K562 (cell line): Measurements from ENCODE around the gene PON2. TPM values are rescaled to one million over a fixed set of nuclear protein-coding genes. Genes with fewer than 3 reads are reported as not detected.

ENCODE experiments used
- ARID2 ChIP-seq: fragments of 450-650 bp; IDR thresholded peaks from 2 replicates; pipeline ENCODE4 v1.6.1; 2017; ENCODE audit warnings: antibody characterized with exemption, mild to moderate bottlenecking
- BHLHE40 ChIP-seq: IDR thresholded peaks from 2 replicates; pipeline ENCODE4 v1.6.1; 2011; ENCODE audit warnings: low read length, improper control_type of control experiment
- CBFB ChIP-seq: sonication (generic); formaldehyde crosslinking; IDR thresholded peaks from 2 replicates; pipeline ENCODE4 v1.4.0; 2020; ENCODE audit warnings: mild to moderate bottlenecking, missing genetic modification reagents
- CC2D1A ChIP-seq: fragments of 450-650 bp; IDR thresholded peaks from 2 replicates; pipeline ENCODE4 v1.6.1; 2017; ENCODE audit warnings: mild to moderate bottlenecking
- CHCHD3 ChIP-seq: fragments of 250-450 bp; sonication (Bioruptor Pico); IDR thresholded peaks from 2 replicates; pipeline ENCODE4 v2.1.2; 2022; ENCODE audit warnings: mild to moderate bottlenecking
- DACH1 ChIP-seq: fragments of 450-650 bp; IDR thresholded peaks from 2 replicates; pipeline ENCODE4 v1.6.1; 2018; ENCODE audit not compliant: partially characterized antibody
- ELF1 ChIP-seq: fragments of 200-800 bp; sonication (Bioruptor generic); IDR thresholded peaks from 2 replicates; pipeline ENCODE4 v1.6.1; 2016; ENCODE audit warnings: missing genetic modification characterization, missing compliant biosample characterization
- GTF2E2 ChIP-seq: fragments of 200-800 bp; sonication (Bioruptor generic); IDR thresholded peaks from 2 replicates; pipeline ENCODE4 v1.6.1; 2016; ENCODE audit warnings: missing genetic modification characterization, missing compliant biosample characterization
- HCFC1 ChIP-seq: IDR thresholded peaks from 2 replicates; pipeline ENCODE4 v1.6.1; 2012; ENCODE audit warnings: low read depth, low read length, improper control_type of control experiment
- JUND ChIP-seq, 2 experiments: IDR thresholded peaks; 2 replicates in 1 of 2; 3 replicates in 1 of 2; pipeline ENCODE4 v1.6.1; 2011; ENCODE audit warnings: borderline replicate concordance in 2 of 2, low read depth in 2 of 2, low read length in 2 of 2, improper control_type of control experiment in 1 of 2, missing biosample characterization in 1 of 2, missing genetic modification characterization in 1 of 2, missing genetic modification reagents in 1 of 2
- PRPF4 ChIP-seq: fragments of 200-400 bp; formaldehyde crosslinking; IDR thresholded peaks from one replicate; pipeline ENCODE4 v1.6.1; 2017; ENCODE audit warnings: low read length, low read depth, mild to moderate bottlenecking; ENCODE audit not compliant: insufficient read depth, poor library complexity, severe bottlenecking
- SIX5 ChIP-seq, 2 experiments: IDR thresholded peaks; 2 replicates each; pipeline ENCODE4 v1.6.1; 2011; ENCODE audit warnings: low read length in 2 of 2, borderline replicate concordance in 1 of 2, low read depth in 1 of 2, mild to moderate bottlenecking in 1 of 2, moderate library complexity in 1 of 2; ENCODE audit not compliant: insufficient read depth in 1 of 2
- SMAD3 ChIP-seq: fragments of 450-650 bp; formaldehyde crosslinking; conservative IDR thresholded peaks from 2 replicates; pipeline ENCODE4 v1.4.0; 2020; ENCODE audit warnings: mild to moderate bottlenecking
- SMC3 ChIP-seq: conservative IDR thresholded peaks from 2 replicates; pipeline ENCODE4 v1.6.1; 2011; ENCODE audit warnings: low read depth, low read length, improper control_type of control experiment; ENCODE audit not compliant: insufficient read depth
- TSC22D4 ChIP-seq: fragments of 450-650 bp; IDR thresholded peaks from 2 replicates; pipeline ENCODE4 v1.6.1; 2016; ENCODE audit warnings: missing genetic modification characterization, missing biosample characterization, control low read depth
- ZNF384 ChIP-seq: IDR thresholded peaks from 2 replicates; pipeline ENCODE4 v1.6.1; 2012; ENCODE audit warnings: low read depth, low read length, improper control_type of control experiment
- polyA plus RNA-seq, 8 experiments: library from polyadenylated mRNA; depleted of rRNA in 4 of 8; stranded (reverse) in 5 of 8; unstranded in 3 of 8; fragments of >200 nt; fragmentation: Nextera tagmentation in 2 of 8; fragmentation: Illumina TruSeq in 1 of 8; extraction: Ambion mirVana in 2 of 8; extraction: Trizol in 1 of 8; gene quantifications; 2 replicates each; pipeline versions ENCODE4 v1.2.1 to v1.2.3, GENCODE V29; 2011 to 2014; ENCODE audit warnings: inconsistent platforms in 1 of 8, missing spikeins in 1 of 8
- total RNA-seq, 7 experiments: library from RNA; depleted of rRNA in 6 of 7; stranded (reverse); fragments of >200 nt in 6 of 7; fragmentation: Illumina TruSeq in 2 of 7; extraction: Trizol in 2 of 7; gene quantifications; 2 replicates each; pipeline versions ENCODE4 v1.2.1 to v1.2.3, GENCODE V29; 2011 to 2021; ENCODE audit warnings: low replicate concordance in 1 of 7
- TF ChIP-seq, protein P1 (sequence below): fragments of 250-450 bp; sonication (Bioruptor Pico); IDR thresholded peaks from 2 replicates; pipeline ENCODE4 v1.4.0; 2020; ENCODE audit warnings: mild to moderate bottlenecking, moderate library complexity, borderline replicate concordance
- TF ChIP-seq, protein P2 (sequence below): fragments of 450-650 bp; formaldehyde crosslinking; IDR thresholded peaks from 2 replicates; pipeline ENCODE4 v1.4.0; 2020; ENCODE audit warnings: mild to moderate bottlenecking, moderate library complexity
- TF ChIP-seq, protein P3 (sequence below): sonication (generic); formaldehyde crosslinking; IDR thresholded peaks from 2 replicates; pipeline ENCODE4 v1.8.0; 2022; ENCODE audit warnings: mild to moderate bottlenecking, missing genetic modification reagents

Gene PON2
- total and polyA plus RNA-seq, 9 of the 15 experiments (the other 6 are each of a cell fraction or from before 2014, with no cell fraction given) = 8.5 to 30.1 (median 21.9) TPM

GRCh38 chr7:95476904-95477594 lies 42.2 kb upstream of the PON2 start (continued):
- TF ChIP-seq, protein P1, sequence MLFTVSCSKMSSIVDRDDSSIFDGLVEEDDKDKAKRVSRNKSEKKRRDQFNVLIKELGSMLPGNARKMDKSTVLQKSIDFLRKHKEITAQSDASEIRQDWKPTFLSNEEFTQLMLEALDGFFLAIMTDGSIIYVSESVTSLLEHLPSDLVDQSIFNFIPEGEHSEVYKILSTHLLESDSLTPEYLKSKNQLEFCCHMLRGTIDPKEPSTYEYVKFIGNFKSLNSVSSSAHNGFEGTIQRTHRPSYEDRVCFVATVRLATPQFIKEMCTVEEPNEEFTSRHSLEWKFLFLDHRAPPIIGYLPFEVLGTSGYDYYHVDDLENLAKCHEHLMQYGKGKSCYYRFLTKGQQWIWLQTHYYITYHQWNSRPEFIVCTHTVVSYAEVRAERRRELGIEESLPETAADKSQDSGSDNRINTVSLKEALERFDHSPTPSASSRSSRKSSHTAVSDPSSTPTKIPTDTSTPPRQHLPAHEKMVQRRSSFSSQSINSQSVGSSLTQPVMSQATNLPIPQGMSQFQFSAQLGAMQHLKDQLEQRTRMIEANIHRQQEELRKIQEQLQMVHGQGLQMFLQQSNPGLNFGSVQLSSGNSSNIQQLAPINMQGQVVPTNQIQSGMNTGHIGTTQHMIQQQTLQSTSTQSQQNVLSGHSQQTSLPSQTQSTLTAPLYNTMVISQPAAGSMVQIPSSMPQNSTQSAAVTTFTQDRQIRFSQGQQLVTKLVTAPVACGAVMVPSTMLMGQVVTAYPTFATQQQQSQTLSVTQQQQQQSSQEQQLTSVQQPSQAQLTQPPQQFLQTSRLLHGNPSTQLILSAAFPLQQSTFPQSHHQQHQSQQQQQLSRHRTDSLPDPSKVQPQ = no peak
- TF ChIP-seq CHCHD3 (CRISPR knock-in tag) = no peak
- TF ChIP-seq JUND (IDR thresholded peaks at IDR 0.05; ENCODE audit: borderline replicate concordance, low read depth, low read length) = 0 out of 2 replicates have a peak, but pooled peaks have one; percentile 17
- TF ChIP-seq JUND (tag; IDR thresholded peaks at IDR 0.05; ENCODE audit: borderline replicate concordance, low read depth, low read length) = no peak
- peak; percentile 56 for TF ChIP-seq BHLHE40
- TF ChIP-seq CBFB (CRISPR knock-in tag) = no peak
- TF ChIP-seq SMC3 = peak; percentile 65
- TF ChIP-seq, protein P2, sequence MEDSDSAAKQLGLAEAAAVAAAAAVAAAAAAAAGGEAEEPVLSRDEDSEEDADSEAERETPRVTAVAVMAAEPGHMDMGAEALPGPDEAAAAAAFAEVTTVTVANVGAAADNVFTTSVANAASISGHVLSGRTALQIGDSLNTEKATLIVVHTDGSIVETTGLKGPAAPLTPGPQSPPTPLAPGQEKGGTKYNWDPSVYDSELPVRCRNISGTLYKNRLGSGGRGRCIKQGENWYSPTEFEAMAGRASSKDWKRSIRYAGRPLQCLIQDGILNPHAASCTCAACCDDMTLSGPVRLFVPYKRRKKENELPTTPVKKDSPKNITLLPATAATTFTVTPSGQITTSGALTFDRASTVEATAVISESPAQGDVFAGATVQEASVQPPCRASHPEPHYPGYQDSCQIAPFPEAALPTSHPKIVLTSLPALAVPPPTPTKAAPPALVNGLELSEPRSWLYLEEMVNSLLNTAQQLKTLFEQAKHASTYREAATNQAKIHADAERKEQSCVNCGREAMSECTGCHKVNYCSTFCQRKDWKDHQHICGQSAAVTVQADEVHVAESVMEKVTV (CRISPR knock-in tag) = peak; percentile 61; the same call in 1 of the 2 replicates
- TF ChIP-seq SMAD3 (CRISPR knock-in tag) = no peak
- TF ChIP-seq TSC22D4 = no peak
- TF ChIP-seq CC2D1A = 0 out of 2 replicates have a peak, but pooled peaks have one; percentile 21
- TF ChIP-seq, protein P3, sequence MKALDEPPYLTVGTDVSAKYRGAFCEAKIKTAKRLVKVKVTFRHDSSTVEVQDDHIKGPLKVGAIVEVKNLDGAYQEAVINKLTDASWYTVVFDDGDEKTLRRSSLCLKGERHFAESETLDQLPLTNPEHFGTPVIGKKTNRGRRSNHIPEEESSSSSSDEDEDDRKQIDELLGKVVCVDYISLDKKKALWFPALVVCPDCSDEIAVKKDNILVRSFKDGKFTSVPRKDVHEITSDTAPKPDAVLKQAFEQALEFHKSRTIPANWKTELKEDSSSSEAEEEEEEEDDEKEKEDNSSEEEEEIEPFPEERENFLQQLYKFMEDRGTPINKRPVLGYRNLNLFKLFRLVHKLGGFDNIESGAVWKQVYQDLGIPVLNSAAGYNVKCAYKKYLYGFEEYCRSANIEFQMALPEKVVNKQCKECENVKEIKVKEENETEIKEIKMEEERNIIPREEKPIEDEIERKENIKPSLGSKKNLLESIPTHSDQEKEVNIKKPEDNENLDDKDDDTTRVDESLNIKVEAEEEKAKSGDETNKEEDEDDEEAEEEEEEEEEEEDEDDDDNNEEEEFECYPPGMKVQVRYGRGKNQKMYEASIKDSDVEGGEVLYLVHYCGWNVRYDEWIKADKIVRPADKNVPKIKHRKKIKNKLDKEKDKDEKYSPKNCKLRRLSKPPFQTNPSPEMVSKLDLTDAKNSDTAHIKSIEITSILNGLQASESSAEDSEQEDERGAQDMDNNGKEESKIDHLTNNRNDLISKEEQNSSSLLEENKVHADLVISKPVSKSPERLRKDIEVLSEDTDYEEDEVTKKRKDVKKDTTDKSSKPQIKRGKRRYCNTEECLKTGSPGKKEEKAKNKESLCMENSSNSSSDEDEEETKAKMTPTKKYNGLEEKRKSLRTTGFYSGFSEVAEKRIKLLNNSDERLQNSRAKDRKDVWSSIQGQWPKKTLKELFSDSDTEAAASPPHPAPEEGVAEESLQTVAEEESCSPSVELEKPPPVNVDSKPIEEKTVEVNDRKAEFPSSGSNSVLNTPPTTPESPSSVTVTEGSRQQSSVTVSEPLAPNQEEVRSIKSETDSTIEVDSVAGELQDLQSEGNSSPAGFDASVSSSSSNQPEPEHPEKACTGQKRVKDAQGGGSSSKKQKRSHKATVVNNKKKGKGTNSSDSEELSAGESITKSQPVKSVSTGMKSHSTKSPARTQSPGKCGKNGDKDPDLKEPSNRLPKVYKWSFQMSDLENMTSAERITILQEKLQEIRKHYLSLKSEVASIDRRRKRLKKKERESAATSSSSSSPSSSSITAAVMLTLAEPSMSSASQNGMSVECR = no peak
- TF ChIP-seq GTF2E2 (tag) = no peak
- TF ChIP-seq ELF1 (tag) = peak; percentile 77
- TF ChIP-seq SIX5 (IDR thresholded peaks at IDR 0.05; ENCODE audit: borderline replicate concordance in 1 of 2, insufficient read depth in 1 of 2, low read depth in 1 of 2, low read length in 2 of 2) = no peak
- TF ChIP-seq PRPF4 = no peak
- peak; percentile 97 for TF ChIP-seq ZNF384
- peak; percentile 60 for TF ChIP-seq DACH1
- TF ChIP-seq ARID2 = peak; percentile 52; the same call in 1 of the 2 replicates
- TF ChIP-seq HCFC1 = no peak
